HG03135 (cell line): ENCODE data around the gene FITM1.

Experiments
- ATAC-seq: cut with Tn5 transposase; IDR thresholded peaks from one replicate; pipeline ENCODE4 v1.9.1; 2021; ENCODE audit warnings: mild to moderate bottlenecking, moderate library complexity; ENCODE audit not compliant: unreplicated experiment

Gene FITM1

DNA sequence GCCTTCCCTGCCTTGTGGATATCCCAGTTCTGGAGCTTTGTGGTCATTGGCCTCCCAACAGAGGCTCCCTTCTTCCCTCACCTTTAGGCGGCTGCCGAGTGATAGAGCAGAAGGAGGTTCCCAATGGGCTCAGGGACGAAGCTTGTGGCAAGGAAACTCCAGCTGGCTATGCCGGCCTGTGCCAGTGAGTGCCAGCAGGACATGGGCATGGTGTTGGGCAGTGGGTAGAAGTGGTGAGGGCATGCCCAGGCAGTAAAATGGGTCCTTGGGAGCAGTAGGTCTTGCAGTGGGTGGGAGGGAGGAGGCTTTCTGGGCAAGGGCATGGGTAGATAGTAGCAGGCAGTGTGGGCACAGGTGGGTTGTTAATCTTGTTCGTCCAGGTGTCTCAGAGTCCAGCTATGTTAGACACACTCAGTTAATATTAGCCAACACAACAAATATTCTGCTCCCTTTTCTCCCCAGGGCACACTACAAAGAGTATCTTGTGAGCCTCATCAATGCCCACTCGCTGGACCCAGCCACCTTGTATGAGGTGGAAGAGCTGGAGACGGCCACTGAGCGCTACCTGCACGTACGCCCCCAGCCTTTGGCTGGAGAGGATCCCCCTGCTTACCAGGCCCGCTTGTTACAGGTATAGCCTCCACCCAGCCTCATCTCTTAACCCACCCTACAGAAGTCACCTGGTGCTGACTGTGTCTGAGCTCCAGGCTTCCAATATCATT is 29.5 kb downstream of the FITM1 start:
- ATAC-seq, result no peak

DNA sequence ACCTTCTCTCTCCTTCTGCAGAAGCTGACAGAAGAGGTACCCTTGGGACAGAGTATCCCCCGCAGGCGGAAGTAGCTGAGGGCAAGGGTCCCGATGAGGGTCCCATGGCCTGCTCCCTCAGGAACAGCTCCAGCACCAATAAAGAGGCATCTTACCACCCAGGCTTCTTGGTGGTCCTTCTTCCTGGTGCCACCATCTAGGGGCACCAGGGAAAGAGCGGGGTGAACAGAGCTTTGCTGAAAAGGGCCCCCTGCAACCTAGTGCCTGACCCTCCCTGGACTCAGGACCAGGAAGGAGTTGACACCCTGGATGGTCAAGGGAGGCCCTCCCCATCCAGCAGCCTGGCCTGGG is 30.0 kb downstream of the FITM1 start:
- peak; percentile 6 for ATAC-seq

DNA sequence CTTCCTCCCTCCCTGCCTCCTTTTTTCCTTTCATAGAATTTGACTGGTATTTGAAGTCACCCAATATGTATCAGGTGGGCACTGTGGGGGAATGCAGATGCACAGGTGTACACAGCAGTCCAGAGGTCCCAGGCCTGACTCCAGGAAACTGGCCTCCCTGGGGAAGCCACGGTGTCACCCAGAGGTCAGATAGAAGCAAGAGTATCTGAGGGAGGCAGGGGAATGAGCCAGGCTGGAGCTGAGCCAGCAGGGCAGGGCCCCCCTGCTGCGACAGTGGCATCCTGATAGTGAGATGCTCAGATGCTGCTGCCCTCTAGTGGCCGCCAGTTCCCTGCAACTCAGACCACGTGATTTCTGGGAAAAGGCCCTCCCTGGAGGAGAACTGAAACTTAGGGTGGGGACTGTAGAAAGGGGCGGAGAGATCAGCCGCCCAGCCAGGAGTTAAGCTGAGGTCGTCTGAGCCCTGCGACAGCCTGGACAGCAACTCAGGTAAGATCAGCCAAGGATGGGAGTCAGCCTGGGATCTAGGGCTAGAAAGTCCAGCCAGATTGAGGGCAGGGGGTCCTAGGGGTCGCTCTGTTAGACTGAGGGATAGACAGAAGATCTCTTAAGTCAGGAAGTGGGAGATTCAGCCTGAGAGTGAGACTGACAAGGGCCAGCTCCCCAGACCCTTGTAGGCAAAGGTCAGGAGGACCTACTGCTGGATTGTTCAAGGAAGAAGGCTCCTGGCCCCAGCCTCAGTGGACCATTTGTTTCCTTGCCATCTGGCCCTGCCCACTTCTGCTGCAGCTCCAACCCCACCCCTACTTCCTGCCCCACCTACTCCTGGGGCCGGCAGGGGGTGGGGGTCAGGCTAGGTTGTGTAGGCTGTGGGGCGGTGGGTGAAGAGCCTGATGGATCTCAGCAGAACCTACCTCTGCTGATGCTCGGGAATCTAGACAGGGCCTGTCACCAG is 30.7 kb downstream of the FITM1 start, which contains the start of gene IRF9:
TSS of gene IRF9 (plus strand) at position 416 of the 955 bp plus-strand sequence. CDS start 880 bp downstream, outside the sequence.
- peak; percentile 78 for ATAC-seq

DNA sequence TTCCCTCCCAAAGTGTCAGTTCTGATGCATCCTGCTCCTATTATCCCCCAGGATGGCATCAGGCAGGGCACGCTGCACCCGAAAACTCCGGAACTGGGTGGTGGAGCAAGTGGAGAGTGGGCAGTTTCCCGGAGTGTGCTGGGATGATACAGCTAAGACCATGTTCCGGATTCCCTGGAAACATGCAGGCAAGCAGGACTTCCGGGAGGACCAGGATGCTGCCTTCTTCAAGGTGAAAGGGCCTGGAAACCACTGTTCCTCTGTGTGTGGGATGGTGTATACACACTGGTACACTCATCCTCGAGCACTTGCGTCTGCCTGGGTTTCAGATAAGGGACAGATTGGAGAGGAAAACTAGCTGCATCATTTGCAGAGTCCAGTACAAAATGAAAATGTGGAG is 31.6 kb downstream of the FITM1 start:
- no peak for ATAC-seq

DNA sequence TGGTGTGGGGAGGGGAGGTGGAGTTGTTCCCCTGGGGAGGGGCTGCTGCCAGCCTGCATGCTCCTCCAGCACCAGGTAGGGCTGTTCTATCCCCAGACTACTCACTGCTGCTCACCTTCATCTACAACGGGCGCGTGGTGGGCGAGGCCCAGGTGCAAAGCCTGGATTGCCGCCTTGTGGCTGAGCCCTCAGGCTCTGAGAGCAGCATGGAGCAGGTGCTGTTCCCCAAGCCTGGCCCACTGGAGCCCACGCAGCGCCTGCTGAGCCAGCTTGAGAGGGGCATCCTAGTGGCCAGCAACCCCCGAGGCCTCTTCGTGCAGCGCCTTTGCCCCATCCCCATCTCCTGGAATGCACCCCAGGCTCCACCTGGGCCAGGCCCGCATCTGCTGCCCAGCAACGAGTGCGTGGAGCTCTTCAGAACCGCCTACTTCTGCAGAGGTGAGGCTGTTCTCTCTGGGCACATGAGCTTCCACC is 34.1 kb downstream of the FITM1 start:
- ATAC-seq, result no peak

DNA sequence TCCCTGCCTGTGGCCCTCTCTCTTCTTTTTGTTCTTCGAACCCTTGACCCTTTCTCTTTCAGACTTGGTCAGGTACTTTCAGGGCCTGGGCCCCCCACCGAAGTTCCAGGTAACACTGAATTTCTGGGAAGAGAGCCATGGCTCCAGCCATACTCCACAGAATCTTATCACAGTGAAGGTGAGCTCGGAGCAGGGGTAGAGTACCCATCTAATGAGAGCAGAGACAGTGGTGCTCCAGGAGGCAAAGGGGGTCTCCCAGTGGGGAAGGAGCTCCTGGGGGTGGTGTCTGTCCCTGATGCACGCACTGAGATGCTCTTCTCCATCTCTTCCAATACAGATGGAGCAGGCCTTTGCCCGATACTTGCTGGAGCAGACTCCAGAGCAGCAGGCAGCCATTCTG is 35.3 kb downstream of the FITM1 start:
- ATAC-seq, result no peak

DNA sequence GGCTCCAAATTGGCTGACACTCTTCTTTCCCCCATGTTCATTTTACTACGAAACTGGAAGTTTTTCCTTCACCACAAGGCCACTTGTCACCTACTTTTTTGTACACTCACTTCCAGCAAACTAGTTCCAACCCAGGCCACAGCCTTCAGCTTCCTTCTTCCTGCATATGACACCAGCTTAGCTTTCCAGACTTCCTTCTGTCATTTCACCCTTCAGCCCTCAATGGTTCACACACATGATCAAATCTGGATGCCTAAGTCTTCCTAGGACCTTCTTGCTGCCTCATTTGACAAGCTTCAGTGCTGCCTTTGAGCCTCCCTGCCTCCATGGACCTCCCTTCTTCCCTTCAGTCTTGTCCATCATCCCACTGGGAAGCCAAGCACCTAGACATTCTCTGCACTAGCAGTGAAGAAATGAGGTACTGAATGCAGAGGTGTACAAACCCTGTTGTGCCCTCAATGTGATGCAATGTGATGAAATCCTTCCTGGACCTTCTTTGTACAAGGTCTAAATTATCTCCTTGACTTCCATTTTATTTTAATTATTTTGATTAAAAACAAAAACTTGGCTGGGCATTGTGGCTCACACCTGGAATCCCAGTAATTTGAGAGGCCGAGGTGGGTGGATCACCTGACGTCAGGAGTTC is 37.1 kb downstream of the FITM1 start:
- ATAC-seq, result no peak

DNA sequence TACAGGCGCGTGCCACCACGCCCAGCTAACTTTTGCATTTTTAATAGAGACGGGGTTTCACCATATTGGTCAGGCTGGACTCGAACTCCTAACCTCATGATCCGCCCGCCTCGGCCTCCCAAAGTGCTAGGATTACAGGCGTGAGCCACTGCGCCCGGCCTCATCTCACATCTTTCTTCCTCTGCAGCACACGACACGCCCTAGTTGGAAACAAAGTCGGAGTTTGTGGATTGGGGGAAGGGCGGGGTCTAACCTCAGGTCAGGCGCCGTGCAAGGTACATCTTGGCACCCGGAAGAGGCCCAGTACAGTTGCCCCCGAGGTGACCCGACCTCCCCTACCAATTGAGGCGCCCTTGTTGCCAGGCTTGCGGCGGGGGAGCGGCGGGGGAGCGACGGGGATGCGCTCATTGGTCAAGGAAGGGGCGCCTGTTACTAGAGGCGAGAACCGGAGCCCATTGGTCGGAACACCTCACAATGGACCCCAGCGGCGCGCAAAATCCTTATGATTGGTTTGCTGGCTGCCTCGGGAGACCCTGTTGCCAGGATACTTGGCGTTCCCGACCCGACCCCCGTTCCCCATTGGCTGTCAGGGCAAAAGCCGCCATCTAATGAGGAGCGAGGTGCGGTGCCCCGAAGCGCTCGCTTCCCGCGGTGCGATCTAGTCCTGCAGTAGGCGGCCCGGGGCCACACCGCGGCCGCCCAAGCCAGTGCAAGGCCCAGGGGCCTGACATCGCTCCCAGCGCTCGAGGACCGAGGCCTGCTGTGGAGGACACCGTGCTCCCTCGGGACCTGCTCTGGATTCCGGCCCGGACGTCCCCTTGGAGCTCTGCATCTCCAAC is 41.2 kb downstream of the FITM1 start, which contains the start of gene REC8:
TSS of gene REC8 (plus strand) at position 659 of the 839 bp plus-strand sequence. CDS start 473 bp downstream, outside the sequence.
- peak; percentile 85 for ATAC-seq

DNA sequence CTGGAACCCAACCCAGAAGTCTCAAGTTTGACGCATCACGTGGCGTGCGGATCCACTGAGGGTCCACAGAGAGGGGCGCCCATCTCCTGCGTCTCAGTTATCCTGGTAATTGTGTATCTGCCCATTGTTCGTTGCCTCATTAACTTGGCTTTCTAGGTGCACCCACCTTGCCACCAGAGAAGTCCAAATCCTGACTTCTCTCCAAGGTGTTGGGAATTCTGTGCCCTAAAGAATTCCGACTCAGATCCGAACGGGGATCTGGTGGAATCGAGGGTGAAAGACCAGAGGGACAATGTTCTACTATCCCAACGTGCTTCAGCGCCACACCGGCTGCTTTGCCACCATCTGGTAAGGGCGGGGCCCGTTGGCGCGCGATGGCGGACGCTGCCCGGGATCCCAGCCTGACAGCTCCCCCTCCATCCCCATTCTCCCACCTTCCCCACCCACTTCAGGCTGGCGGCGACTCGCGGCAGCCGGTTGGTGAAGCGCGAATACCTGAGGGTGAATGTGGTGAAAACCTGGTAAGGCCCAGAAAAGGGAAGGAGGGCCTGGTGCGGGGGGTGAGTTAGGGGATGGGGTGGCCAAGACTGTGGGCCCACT is 41.9 kb downstream of the FITM1 start:
- ATAC-seq, result no peak

DNA sequence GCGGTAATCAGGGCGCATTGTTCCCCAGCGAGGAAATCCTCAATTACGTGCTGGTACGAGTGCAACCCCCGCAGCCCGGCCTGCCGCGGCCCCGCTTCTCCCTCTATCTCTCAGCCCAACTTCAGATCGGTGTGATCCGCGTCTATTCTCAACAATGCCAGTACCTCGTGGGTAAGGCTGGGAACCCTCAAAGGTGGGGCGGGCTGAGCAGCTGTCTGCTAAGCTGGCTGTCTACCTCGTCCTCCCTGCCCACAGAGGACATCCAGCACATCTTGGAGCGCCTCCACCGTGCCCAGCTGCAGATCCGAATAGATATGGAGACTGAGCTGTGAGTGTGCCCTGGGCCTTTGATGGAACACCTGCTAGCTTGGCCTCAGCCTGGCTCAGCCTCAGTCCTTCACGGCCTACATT is 42.4 kb downstream of the FITM1 start:
- ATAC-seq, result no peak

DNA sequence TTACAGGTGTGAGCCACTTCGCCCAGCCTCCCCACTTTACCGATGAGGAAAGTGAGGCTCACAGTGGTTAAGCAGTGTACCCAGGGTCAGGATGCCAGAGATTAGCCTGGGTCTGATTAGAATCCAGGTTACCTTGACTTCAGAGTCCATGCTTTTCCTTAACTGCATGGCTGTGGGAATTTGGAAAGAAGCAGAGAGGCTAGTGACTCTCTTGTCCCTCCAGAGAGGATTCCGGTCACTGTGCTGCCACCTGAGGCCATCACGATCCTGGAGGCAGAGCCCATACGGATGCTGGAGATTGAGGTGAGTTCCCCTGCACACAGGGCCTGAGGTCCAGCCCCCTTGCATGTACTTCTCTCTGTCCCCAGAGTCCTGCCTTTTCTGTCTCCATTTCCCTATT is 46.1 kb downstream of the FITM1 start:
- ATAC-seq, result no peak

DNA sequence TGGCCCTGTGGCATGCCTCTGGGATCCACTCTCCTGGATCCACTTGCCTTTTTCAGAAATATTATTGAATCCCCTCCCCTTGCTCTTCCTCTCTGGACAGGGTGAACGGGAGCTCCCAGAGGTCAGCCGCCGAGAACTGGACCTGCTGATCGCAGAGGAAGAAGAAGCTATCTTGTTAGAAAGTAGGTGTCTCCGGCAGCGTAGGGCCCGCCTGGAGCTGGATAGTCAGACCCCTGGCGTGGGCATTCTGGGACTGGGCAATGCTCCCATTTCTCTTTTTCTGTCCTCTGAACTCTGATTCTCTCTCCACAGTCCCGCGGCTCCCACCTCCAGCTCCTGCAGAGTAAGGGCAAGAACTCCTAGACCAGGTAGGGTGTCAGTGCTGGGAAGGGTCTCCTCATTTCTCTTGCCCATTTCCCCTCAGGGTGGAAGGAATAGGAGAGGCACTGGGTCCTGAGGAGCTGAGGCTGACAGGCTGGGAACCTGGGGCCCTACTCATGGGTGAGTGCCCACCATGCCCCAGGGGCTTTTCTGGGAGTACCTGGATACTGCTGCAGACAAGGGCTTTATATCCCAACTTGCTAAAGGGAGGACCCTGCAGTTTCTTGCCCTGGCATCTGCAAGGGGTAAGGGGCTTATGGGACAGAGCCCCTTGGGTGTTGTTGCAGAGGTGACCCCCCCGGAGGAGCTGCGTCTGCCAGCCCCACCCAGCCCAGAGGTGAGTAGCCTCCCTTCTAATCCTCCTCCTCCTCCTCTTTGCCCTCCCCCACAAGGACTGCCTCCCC is 46.8 kb downstream of the FITM1 start:
- no peak for ATAC-seq

DNA sequence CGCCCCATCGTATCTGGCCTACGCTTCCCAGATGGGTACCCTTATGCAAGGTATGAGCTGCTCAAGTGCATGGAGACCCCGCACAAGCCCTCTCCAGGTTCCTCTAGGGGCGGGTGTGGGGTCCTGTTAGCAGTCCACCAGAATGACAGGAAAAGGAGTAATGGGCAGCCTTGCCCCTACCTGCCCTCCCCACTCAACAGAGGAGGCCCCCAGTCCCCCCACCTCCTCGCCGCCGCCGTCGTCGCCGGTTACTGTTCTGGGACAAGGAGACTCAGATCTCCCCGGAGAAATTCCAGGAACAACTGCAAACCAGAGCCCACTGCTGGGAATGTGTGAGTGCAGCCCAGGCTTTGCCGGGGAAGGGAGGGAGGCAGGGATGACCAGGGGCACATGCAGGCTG is 47.4 kb downstream of the FITM1 start:
- ATAC-seq, result no peak

DNA sequence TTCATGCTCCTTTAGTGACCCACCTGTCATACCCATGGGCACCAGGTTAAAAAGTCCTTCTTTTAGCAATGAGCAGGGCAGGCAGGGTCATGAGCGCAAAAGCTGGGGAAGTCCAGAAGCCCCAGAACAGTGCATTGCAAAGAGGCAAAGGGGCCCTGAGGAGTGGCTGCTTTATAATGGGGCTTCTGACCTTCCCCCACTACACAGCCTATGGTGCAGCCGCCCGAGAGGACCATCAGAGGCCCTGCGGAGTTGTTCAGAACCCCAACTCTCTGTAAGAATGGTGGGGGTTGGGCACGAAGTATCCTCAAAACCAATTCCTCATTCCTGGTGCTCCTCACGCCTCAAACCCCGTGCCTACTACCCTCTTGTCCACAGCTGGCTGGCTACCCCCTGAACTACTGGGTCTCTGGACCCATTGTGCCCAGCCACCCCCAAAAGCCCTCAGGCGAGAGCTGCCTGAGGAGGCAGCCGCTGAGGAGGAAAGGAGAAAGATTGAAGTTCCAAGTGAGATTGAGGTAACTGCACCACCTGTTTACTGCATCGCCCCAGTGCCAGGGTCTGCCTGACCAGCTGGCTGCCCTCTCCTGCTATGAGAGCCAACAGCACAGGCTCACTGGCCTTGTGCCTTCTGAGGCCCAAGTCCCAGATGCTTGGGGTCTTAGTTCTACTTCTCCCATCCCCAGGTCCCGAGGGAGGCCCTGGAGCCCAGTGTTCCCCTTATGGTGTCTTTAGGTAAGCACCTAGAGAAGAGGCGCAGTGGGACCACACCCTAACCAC is 48.1 kb downstream of the FITM1 start:
- ATAC-seq, result no peak

DNA sequence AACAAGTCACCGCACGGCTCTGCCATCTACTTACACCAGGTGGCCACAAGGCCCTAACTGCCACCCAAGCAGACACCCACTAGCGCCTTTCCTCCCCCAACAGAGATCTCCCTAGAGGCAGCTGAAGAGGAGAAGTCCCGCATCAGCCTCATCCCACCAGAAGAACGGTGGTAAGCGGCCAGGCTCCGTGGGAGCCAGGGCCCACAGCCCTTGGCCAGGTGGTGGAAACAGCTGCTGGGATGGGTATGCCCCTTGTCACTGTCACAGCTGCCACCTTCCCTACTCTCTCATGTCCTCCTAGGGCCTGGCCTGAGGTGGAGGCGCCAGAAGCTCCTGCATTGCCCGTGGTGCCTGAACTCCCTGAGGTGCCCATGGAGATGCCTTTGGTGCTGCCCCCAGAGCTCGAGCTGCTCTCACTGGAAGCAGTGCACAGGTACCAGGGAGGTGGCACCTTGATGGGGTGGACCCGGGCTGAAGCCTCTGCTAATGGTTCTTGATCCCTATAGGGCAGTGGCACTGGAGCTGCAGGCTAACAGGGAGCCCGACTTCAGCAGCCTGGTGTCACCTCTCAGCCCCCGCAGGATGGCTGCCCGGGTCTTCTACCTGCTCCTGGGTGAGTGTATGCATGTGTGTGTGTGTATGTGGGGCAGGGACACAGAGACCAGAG is 49.0 kb downstream of the FITM1 start:
- no peak for ATAC-seq

DNA sequence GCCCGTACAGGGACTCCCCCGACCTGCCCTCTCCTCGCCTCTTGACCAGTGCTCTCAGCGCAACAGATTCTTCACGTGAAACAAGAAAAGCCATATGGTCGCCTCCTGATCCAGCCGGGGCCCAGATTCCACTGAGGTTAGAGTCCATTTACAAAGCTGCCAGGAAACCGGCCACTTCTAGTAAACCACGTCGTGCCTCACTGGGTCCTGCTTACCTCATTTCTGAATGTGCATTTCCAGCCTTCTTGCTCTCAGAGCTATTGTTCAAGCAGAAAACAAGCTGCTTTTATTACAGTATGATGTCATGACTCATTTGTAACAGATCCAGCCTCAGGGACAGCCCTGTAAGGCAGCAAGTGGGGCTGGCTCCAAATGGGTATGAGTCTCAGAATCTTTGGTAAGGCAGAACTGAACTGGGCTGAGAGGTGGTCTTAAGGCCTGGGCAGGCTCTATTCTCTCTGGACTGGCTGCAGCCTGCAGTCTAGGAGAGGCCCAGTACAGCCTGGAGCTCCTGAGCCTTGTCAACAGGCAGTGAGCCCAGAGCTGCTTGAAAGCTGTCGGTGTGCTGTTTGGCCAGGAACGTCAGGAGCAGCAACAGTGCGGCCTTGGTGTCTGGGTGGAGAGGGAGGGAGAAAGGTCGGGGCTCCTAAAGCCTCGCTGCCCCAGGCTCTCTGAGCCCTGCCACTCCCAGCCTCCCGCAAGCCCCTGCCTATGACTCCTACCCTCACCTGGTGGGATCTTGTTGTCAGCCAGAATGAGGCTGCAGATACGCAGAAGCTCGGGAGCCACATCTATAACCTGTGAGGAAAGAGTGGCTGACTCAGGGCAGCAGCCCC is 49.7 kb downstream of the FITM1 start:
- ATAC-seq, result no peak
